Lung (tissue), 12 donors: ENCODE results near the gene CPXM2. TPM values are rescaled to one million over a fixed set of nuclear protein-coding genes. Genes with fewer than 3 reads are reported as not detected.

Experiments used
- ATAC-seq: fragments of 200-7000 bp; cut with Tn5 transposase; one replicate; pipeline ENCODE4 v1.9.1; 2020; ENCODE audit warnings: moderate number of reproducible peaks; ENCODE audit not compliant: insufficient read depth, low FRiP score
- DNase-seq, 3 donors: peaks; one replicate each; pipeline ENCODE4 v3.0.0-alpha.2; 2013 to 2017
- H3K27ac ChIP-seq, 2 donors: one replicate each; pipeline ENCODE4 v1.5.1; 2013; ENCODE audit warnings: mild to moderate bottlenecking in 2 of 2, moderate library complexity in 2 of 2, control low read depth in 1 of 2, inconsistent platforms in 1 of 2, low read depth in 1 of 2, low read length in 1 of 2
- H3K27me3 ChIP-seq, 3 donors: one replicate each; pipeline ENCODE4 v1.5.1; 2013; ENCODE audit warnings: low read length in 2 of 3; ENCODE audit not compliant: control insufficient read depth in 3 of 3, insufficient read depth in 3 of 3
- H3K36me3 ChIP-seq, 4 donors: one replicate each; pipeline ENCODE4 v1.5.1; 2013; ENCODE audit warnings: low read length in 4 of 4, mild to moderate bottlenecking in 1 of 4, moderate library complexity in 1 of 4; ENCODE audit not compliant: control insufficient read depth in 4 of 4, insufficient read depth in 4 of 4
- H3K4me1 ChIP-seq, 5 donors: one replicate each; pipeline ENCODE4 v1.5.1; 2013; ENCODE audit warnings: low read length in 5 of 5, mild to moderate bottlenecking in 2 of 5, moderate library complexity in 1 of 5; ENCODE audit not compliant: control insufficient read depth in 5 of 5, insufficient read depth in 5 of 5
- H3K4me3 ChIP-seq: one replicate; pipeline ENCODE4 v1.5.1; 2013; ENCODE audit warnings: mild to moderate bottlenecking, control low read depth, moderate library complexity
- H3K9ac ChIP-seq, 2 donors: one replicate each; pipeline ENCODE4 v1.5.1; 2013; ENCODE audit warnings: low read length in 2 of 2, control low read depth in 1 of 2; ENCODE audit not compliant: insufficient read depth in 1 of 2
- H3K9me3 ChIP-seq, 4 donors: one replicate each; pipeline ENCODE4 v1.5.1; 2013; ENCODE audit warnings: low read length in 3 of 4, mild to moderate bottlenecking in 1 of 4, moderate library complexity in 1 of 4; ENCODE audit not compliant: control insufficient read depth in 4 of 4, insufficient read depth in 3 of 4
- WGBS, 2 donors: extraction: QIAGEN DNeasy Blood & Tissue Kit; methylation state at CpG; one replicate each; pipeline ENCODE4 v1.1.7; 2013; 5-methylcytosine and 5-hydroxymethylcytosine counted together
- polyA plus RNA-seq, 2 donors: library from polyadenylated mRNA; stranded (reverse); fragments of 200-250 nt; gene quantifications; one replicate each; pipeline ENCODE4 v1.2.1, GENCODE V29; 2013
- total RNA-seq, 2 donors: library from RNA; depleted of rRNA in 1 of 2; stranded (reverse); fragments of >200 nt in 1 of 2; gene quantifications; one replicate each; pipeline ENCODE4 v1.2.1, GENCODE V29; 2014 to 2021
- TF ChIP-seq, protein P1 (sequence below): IDR thresholded peaks from 2 replicates; pipeline ENCODE4 v1.5.1; 2012; ENCODE audit warnings: mild to moderate bottlenecking; ENCODE audit errors: control extremely low read depth, extremely low read depth
- donor health status: control.
- donor health status: control.
- donor health status: Bipolar disorder and iron deficiency.
- donor health status: healthy.
- donor health status: DM: yes; HTN: yes; CAD: no.

Gene CPXM2
- total and polyA plus RNA-seq, 4 donors, result 0.66 to 5.0 (median 2.1) TPM

DNA sequence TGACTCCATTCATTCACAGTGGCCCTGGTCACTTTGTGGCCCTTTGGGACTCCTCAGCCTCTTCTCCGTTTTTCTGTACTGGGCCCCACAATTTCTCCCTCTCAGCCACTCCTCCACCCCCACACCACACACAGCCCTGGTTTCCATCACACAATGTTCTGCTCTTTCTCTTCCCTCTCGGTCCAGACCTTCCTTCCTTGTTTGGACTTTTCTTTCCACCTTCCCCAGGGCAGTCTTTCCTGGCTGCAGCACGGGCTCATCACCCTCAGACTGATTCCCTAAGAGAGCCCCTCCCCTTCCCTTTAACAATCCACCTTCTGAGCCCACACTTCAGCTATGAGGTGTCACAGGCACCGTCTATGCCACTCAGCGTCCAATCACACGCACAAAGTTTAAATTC is 25.7 kb downstream of the CPXM2 start:
- WGBS, 2 donors, result 74 to 75% methylated on average over 6 of the region's 6 CpGs
- Histone ChIP-seq H3K27ac (no peak overlapping the region), H3K9ac (no peak overlapping the region), H3K36me3 (no peaks in the 10 kb centered on the region), H3K27me3 (no peaks in the 10 kb centered on the region), H3K9me3 (no peaks in the 10 kb centered on the region), H3K4me3 (no peak overlapping the region), H3K4me1 (no peaks in the 10 kb centered on the region)
- no peak for ATAC-seq
- TF ChIP-seq, protein P1, sequence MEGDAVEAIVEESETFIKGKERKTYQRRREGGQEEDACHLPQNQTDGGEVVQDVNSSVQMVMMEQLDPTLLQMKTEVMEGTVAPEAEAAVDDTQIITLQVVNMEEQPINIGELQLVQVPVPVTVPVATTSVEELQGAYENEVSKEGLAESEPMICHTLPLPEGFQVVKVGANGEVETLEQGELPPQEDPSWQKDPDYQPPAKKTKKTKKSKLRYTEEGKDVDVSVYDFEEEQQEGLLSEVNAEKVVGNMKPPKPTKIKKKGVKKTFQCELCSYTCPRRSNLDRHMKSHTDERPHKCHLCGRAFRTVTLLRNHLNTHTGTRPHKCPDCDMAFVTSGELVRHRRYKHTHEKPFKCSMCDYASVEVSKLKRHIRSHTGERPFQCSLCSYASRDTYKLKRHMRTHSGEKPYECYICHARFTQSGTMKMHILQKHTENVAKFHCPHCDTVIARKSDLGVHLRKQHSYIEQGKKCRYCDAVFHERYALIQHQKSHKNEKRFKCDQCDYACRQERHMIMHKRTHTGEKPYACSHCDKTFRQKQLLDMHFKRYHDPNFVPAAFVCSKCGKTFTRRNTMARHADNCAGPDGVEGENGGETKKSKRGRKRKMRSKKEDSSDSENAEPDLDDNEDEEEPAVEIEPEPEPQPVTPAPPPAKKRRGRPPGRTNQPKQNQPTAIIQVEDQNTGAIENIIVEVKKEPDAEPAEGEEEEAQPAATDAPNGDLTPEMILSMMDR, result no peak
- DNase-seq, result no peak

DNA sequence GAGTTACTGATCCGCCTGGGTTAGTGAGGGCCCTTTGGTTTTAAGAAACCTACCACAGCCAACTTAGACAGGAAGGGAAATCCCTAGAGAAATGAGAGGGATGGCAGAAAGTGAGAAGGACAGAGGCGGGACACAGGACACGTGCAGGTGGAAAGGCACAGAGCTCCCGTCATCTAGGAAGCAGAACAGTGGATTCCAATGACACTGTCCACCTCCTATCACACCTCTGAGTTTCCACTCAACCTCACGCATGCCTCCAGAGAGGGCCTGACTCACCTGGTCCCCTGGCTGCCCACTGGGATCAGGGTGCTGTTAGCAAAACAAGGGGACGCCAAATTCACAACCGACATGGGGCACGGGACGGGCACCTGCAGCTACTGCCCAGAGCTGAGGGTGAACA is 26.3 kb downstream of the CPXM2 start:
- ATAC-seq (no peak), DNase-seq (no peak)
- TF ChIP-seq, protein P1, result no peak
- H3K27ac ChIP-seq, result no peak overlapping the region
- H3K4me1 ChIP-seq, result no peaks in the 10 kb centered on the region
- 88 to 94% methylated on average over 9 of the region's 9 CpGs for WGBS, 2 donors
- H3K9ac ChIP-seq, result no peak overlapping the region
- no peaks in the 10 kb centered on the region for H3K9me3 ChIP-seq
- H3K4me3 ChIP-seq, result no peak overlapping the region
- H3K36me3 ChIP-seq, result no peaks in the 10 kb centered on the region
- H3K27me3 ChIP-seq, result no peaks in the 10 kb centered on the region

DNA sequence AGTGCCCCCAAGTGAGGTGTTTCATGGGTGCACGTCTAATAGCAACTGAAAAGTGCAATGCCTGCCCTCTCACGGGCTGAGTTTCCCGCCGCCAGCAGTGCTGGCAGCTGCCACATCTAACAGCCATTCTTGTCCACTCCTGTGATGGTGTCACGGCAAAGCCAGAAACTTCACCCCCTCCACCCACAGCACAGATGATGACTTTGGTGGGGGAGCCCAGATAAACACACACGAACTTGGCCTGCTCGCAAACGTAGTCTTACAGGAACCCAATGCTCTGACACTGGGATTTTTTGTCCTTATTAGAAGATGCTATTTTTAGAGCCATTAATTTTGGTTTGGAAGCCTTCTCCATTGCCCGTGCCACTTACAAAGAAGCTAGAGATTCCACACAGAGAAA is 26.7 kb downstream of the CPXM2 start:
- no peak overlapping the region for H3K27ac ChIP-seq

More for the DNA sequence above, 26.7 kb downstream of the CPXM2 start:
- Histone ChIP-seq H3K27me3 (no peaks in the 10 kb centered on the region), H3K9ac (no peak overlapping the region), H3K4me3 (no peak overlapping the region), H3K4me1 (no peaks in the 10 kb centered on the region), H3K36me3 (no peaks in the 10 kb centered on the region), H3K9me3 (no peaks in the 10 kb centered on the region)
- ATAC-seq (no peak), DNase-seq (no peak)
- TF ChIP-seq, protein P1, result no peak
- 80 to 88% methylated on average over 9 of the region's 9 CpGs for WGBS, 2 donors
